G401.6 (cell line): Measurements from ENCODE around the gene CFC1.
"Not testable (repeated sequence)": the region's sequence is repeated elsewhere in the genome, so short reads cannot be mapped to it uniquely, and the experiment has no call there.

Source experiments
- FAIRE-seq: peaks from 2 replicates; lab custom pipeline; 2012; peaks lifted over from hg19 to GRCh38; lab: Jason Lieb, UNC

Gene CFC1

GRCh38 chr2:130583582-130583981 lies 15.8 kb downstream of the CFC1 start:
- FAIRE-seq, result not testable (repeated sequence)

DNA sequence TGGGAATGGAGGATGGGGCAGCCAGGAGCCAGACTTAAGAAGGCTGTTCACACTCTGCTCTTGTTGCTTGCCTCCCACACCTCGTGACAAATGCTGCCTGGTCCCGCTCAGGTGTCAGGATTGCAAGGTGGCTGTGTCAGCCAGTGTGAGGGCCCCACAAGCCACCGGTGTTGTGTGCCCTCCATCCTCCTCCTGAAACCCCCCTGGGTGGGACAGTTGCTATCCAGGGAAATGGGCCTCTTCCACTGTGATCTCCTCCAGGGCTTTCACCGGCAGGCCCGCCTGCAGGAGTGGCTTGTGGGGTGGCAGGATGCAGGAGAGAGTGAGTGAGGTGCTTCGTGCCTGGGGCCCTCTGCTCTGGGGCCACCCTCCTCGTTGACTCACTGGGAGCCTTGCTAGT lies 16.4 kb downstream of the CFC1 start:
- FAIRE-seq, result not testable (repeated sequence)

- not testable (repeated sequence) for FAIRE-seq
These were observed 17.9 kb downstream of the CFC1 start for GRCh38 chr2:130581491-130581890.

GRCh38 chr2:130579121-130579520 lies 20.3 kb downstream of the CFC1 start:
- FAIRE-seq, result not testable (repeated sequence)

DNA sequence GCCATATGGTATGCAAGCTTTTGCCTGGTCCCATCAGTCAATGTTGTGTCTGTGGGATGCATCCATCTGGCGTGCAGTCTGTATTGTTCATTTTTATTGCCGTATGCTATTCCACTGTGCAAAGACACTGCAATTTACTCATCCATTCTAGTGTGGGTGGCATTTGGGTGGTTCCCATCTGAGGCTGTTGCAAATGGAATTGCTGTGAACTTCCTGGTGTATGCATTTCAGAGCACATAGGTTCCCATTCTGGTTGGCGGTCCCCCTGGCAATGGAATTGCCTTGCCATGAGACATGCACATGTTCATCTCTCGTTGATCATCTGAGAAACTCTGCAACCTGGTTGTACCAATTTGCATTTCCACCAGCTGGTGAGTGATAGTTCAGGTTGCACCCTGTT lies 21.8 kb downstream of the CFC1 start:
- not testable (repeated sequence) for FAIRE-seq

GRCh38 chr2:130576209-130576784 lies 23.1 kb downstream of the CFC1 start:
- FAIRE-seq, result not testable (repeated sequence)

GRCh38 chr2:130574230-130574629 lies 25.1 kb downstream of the CFC1 start:
- FAIRE-seq, result not testable (repeated sequence)

DNA sequence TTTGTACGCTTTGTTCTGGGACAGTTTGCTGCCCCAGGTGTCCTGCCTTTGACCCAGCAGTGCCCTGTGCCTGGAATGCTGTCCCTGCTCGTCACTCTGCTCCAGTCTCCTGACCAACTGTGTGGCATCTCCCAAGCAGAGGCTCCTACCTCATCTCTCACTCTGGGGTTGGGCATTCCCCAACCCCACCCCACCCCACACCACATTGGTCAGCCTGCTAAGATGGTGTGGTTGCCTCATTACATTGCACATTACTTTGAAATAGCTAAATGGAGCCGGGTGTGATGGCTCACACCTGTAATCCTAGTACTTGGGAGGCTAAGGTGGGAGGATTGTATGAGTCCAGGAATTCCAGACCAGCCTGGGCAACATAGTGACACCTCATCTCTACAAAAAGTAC lies 27.4 kb downstream of the CFC1 start:
- not testable (repeated sequence) for FAIRE-seq

DNA sequence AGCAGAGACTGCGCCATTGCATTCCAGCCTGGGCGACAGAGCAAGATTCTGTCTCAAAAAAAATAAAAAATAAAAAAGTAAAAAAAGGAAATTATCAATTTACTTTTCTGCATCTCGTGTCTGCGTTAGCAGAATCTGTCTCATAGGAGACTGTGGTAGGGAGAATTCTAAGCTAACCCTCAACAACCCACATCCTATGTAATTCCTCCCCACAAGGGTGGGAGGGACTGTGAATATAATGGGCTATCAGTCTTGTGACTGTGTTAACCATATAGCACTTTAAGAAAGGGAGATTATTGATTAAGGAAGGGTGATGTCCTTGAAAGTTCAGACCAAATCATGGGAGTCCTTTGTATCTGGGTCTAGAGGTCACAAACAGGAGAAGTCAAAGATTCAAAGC lies 33.2 kb downstream of the CFC1 start:
- not testable (repeated sequence) for FAIRE-seq

GRCh38 chr2:130556441-130556840 lies 42.9 kb downstream of the CFC1 start:
- not testable (repeated sequence) for FAIRE-seq

- FAIRE-seq, result not testable (repeated sequence)
These were observed 45.2 kb downstream of the CFC1 start for GRCh38 chr2:130554178-130554577.

DNA sequence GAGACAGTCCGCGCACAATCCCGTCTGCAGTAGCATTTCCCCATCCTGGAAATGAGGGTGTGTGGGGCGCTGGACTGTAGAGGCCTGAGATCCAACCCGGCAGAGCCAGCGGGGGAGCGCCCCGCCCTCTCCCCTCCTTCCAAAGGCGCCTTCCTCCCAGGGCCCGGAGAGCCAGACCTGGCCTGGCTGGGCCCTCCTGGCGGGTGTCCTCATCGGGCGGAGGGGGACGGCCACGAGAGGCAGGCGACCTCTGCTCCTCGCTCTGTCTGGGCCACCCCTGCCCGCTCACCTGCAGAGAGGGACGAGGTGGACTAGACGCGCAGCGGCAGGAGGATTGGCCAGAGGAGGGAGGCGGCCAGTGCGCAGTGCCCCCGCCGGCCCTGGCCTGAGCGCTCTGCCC lies 49.9 kb downstream of the CFC1 start:
- not testable (repeated sequence) for FAIRE-seq

DNA sequence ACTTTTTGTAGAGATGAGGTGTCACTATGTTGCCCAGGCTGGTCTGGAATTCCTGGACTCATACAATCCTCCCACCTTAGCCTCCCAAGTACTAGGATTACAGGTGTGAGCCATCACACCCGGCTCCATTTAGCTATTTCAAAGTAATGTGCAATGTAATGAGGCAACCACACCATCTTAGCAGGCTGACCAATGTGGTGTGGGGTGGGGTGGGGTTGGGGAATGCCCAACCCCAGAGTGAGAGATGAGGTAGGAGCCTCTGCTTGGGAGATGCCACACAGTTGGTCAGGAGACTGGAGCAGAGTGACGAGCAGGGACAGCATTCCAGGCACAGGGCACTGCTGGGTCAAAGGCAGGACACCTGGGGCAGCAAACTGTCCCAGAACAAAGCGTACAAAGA lies 51.0 kb downstream of the CFC1 start:
- not testable (repeated sequence) for FAIRE-seq

- FAIRE-seq, result not testable (repeated sequence)
These were observed 54.4 kb downstream of the CFC1 start for GRCh38 chr2:130544978-130545377.

DNA sequence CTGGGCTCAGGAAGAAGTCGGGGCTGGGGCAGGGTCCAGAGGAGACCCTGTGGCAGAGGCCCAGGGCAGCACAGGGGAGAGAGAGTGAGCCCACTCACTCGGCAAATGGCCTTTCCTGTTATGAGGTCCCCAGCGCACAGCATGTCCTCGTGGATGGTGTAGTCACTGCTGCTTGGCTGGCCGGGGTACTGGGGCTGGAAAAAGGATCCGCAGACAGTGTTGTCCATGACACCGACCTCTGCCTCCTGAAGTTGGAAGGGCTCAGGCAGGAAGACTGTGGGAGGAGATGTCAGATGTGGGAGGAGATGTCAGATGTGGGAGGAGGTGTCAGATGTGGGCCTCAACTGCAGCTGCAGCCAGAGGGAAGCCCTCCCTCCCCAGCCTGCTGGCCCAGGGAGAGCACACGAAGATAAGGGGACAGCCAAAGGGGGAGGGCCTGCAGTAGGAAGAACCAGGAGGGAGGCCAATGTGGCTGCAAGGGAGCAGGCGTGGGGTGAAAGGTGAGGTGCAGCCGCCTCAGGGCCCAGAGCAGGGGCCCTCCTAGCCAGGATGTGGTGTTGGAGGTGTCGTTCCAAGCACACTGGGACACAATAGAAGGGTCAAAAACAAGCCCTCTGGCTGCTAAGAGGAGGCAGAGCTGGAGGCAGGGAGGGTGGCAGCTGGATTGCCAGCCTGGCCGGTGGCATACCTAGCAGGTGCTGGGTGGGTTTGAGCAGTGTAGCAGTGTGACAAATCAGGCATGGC lies 55.4 kb downstream of the CFC1 start:
- not testable (repeated sequence) for FAIRE-seq

GRCh38 chr2:130542789-130543188 lies 56.6 kb downstream of the CFC1 start:
- not testable (repeated sequence) for FAIRE-seq
